Adipocyte (in vitro differentiated cells): ENCODE measurements around the gene MT1B.
"Not testable (repeated sequence)": the region's sequence is repeated elsewhere in the genome, so short reads cannot be mapped to it uniquely, and the experiment has no call there.

Experiments used
- DNase-seq: peaks from one replicate; pipeline ENCODE4 v3.0.0-alpha.2; 2015; ENCODE audit warnings: low read depth
- H3K27me3 ChIP-seq: replicated peaks from 2 replicates; pipeline ENCODE4 v1.7.0; 2013; ENCODE audit warnings: mild to moderate bottlenecking, low read length, moderate library complexity; ENCODE audit not compliant: control insufficient read depth, insufficient read depth
- H3K36me3 ChIP-seq: 2 replicates; pipeline ENCODE4 v1.7.0; 2013; ENCODE audit warnings: low read length, mild to moderate bottlenecking, moderate library complexity; ENCODE audit not compliant: control insufficient read depth, insufficient read depth, severe bottlenecking
- H3K4me1 ChIP-seq: 2 replicates; pipeline ENCODE4 v1.7.0; 2013; ENCODE audit warnings: mild to moderate bottlenecking, low read length, moderate library complexity; ENCODE audit not compliant: control insufficient read depth, insufficient read depth
- H3K4me3 ChIP-seq: 2 replicates; pipeline ENCODE4 v1.7.0; 2013; ENCODE audit warnings: mild to moderate bottlenecking, low read length, moderate library complexity
- H3K9ac ChIP-seq: 2 replicates; pipeline ENCODE4 v1.7.0; 2013; ENCODE audit warnings: mild to moderate bottlenecking, low read length, moderate library complexity
- H3K9me3 ChIP-seq: 2 replicates; pipeline ENCODE4 v1.7.0; 2013; ENCODE audit warnings: mild to moderate bottlenecking, low read length, moderate library complexity; ENCODE audit not compliant: control insufficient read depth

Gene MT1B

DNA sequence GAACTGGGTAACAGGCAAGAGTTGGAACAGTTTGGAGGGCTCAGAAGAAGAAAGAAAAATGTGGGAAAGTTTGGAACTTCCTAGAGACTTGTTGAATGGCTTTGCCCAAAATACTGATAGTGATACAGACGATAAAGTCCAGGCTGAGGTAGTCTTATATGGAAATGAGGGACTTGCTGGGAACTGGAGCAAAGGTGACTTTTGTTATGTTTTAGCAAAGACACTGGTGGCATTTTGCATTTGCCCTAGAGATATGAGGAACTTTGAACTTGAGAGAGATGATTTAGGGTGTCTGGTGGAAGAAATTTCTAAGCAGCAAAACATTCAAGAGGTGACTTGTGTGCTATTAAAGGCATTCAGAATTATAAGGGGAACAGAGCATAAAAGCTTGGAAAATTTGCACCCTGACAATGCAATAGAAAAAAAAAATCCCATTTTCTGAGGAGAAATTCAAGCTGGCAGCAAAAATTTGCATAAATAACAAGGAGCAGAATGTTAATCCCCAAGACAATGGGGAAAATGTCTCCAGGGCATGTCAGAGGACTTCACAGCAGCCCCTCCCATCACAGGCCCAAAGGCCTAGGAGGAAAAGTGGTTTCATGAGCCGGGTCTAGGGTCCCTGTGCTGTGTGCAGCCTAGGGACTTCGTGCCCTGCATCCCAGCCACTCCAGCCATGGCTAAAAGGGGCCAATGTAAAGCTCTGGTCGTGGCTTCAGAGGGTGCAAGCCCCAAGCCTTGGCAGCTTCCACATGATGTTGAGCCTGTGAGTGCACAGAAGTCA lies 29.8 kb upstream of the MT1B start:
- not testable (repeated sequence) for H3K9ac ChIP-seq, H3K4me3 ChIP-seq, DNase-seq, H3K27me3 ChIP-seq, H3K9me3 ChIP-seq, H3K36me3 ChIP-seq
- peaks cover 28% of the 10 kb centered on the region for H3K4me1 ChIP-seq

DNA sequence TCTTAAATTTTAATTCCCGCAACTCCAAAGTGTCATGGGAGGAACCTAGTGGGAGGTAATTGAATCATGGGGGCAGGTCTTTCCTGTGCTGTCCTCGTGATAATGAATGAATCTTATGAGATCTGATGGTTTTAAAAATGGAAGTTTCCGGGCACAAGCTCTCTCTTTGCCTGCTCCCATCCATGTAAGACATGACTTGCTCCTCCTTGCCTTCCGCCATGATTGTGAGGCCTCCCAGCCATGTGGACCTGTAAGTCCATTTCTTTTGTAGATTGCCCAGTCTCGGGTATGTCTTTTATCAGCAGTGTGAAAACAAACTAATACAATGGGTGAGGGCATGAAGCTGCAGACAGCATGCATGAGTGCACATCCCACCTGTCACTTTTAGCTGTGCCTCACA lies 28.5 kb upstream of the MT1B start:
- not testable (repeated sequence) for H3K36me3 ChIP-seq, H3K27me3 ChIP-seq, H3K9me3 ChIP-seq, DNase-seq, H3K9ac ChIP-seq, H3K4me3 ChIP-seq
- peaks cover 22% of the 10 kb centered on the region for H3K4me1 ChIP-seq

- H3K36me3 ChIP-seq, result no peaks in the 10 kb centered on the region
- H3K27me3 ChIP-seq, result no peaks in the 10 kb centered on the region
- no peak overlapping the region for H3K4me3 ChIP-seq
- DNase-seq, result no peak
- H3K4me1 ChIP-seq, result peaks cover 22% of the 10 kb centered on the region
- H3K9ac ChIP-seq, result no peak overlapping the region
- H3K9me3 ChIP-seq, result no peaks in the 10 kb centered on the region
Measured at GRCh38 chr16:56623637-56624036, 28.0 kb upstream of the MT1B start.

DNA sequence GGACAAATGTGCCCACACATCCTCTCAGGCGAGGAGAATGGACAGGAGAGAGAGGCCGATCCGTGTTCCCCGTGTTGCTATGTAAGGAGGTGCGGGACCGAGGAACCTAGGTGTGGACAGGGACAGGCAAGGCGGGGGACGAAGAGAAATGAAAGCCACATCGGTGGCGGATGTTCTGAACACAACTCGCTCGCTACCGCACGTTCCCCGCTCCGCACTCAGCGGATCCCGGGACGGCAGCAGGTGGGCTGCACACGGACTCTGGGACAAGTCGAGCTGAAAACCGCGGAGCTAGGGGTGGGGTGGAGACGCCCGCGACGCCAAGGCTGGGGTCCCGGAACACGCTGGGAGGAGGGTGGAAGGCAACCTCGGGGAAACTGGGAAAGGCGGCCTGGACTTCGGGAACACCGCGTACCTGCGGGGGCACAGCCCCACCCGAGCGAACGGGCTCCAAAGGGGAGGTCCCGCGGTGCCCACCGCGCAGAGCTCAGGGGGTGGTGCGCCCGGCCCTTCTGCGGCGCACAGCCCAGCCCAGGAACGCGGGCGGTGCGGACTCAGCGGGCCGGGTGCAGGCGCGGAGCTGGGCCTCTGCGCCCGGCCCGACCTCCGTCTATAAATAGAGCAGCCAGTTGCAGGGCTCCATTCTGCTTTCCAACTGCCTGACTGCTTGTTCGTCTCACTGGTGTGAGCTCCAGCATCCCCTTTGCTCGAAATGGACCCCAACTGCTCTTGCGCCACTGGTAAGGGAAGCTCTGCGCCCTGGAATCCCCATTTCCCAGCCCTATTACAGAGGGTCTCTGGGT lies 26.3 kb upstream of the MT1B start, which contains the start of gene MT1E:
TSS of gene MT1E (plus strand) at position 642 of the 803 bp plus-strand sequence. CDS start at position 713, 71 bp downstream.
- Histone ChIP-seq H3K36me3 (no peaks in the 10 kb centered on the region), H3K4me1 (peaks cover 22% of the 10 kb centered on the region), H3K9ac (peak within 1 kb of the TSS; percentile 98), H3K4me3 (peak within 1 kb of the TSS; percentile 92), H3K27me3 (no peaks in the 10 kb centered on the region), H3K9me3 (no peaks in the 10 kb centered on the region)
- DNase-seq, result peak; percentile 76

GRCh38 chr16:56625943-56626654 lies 25.6 kb upstream of the MT1B start:
- peak; percentile 49 for DNase-seq
- Histone ChIP-seq H3K9ac (peak overlapping the region; percentile 98), H3K4me3 (peak overlapping the region; percentile 92), H3K4me1 (peaks cover 22% of the 10 kb centered on the region), H3K36me3 (no peaks in the 10 kb centered on the region), H3K9me3 (no peaks in the 10 kb centered on the region), H3K27me3 (no peaks in the 10 kb centered on the region)

DNA sequence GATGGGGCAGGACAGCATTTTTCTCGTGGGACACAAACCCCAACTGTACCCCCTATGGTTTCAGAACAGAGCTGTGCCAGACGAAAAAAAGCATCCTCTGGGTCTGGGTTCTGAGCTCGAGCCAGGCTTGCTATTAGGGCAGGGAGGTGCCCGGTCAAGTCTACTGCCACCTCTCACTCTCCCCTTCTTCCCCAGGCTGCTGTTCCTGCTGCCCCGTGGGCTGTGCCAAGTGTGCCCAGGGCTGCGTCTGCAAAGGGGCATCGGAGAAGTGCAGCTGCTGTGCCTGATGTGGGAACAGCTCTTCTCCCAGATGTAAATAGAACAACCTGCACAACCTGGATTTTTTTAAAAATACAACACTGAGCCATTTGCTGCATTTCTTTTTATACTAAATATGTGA lies 25.0 kb upstream of the MT1B start:
- H3K27me3 ChIP-seq, result no peaks in the 10 kb centered on the region
- no peak for DNase-seq
- peak overlapping the region; percentile 98 for H3K9ac ChIP-seq
- H3K4me1 ChIP-seq, result peaks cover 22% of the 10 kb centered on the region
- H3K36me3 ChIP-seq, result no peaks in the 10 kb centered on the region
- H3K9me3 ChIP-seq, result no peaks in the 10 kb centered on the region
- H3K4me3 ChIP-seq, result peak overlapping the region; percentile 92

- no peaks in the 10 kb centered on the region for H3K27me3 ChIP-seq
- H3K9ac ChIP-seq, result no peak overlapping the region
- DNase-seq, result no peak
- no peaks in the 10 kb centered on the region for H3K9me3 ChIP-seq
- H3K4me1 ChIP-seq, result peaks cover 29% of the 10 kb centered on the region
- H3K36me3 ChIP-seq, result no peaks in the 10 kb centered on the region
- H3K4me3 ChIP-seq, result no peak overlapping the region
Measured at GRCh38 chr16:56628486-56629350, 23.0 kb upstream of the MT1B start.

DNA sequence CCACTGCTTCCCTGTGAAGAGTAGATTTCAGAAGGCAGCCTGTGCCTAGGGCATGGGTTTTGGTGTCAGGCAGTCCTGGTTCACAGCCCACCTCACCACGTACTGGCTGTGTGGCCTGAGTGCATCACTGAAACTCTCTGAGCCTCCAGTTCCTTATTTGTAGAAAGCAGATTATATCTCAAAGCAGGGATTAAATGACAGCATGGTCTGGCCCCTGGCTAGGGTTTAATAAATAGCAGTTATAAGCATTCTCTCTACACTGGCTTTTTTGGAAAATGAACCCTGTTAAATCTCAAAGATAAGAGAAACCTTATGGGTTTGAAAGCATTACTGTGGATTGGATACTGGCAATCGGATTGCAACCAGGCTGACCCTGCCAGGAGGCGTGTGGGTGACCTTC lies 22.2 kb upstream of the MT1B start:
- Histone ChIP-seq H3K27me3 (no peaks in the 10 kb centered on the region), H3K9ac (no peak overlapping the region), H3K4me1 (peaks cover 29% of the 10 kb centered on the region), H3K36me3 (no peaks in the 10 kb centered on the region), H3K9me3 (no peaks in the 10 kb centered on the region), H3K4me3 (no peak overlapping the region)
- DNase-seq, result no peak

GRCh38 chr16:56630134-56630533 lies 21.6 kb upstream of the MT1B start:
- no peak overlapping the region for H3K9ac ChIP-seq
- H3K4me1 ChIP-seq, result peaks cover 23% of the 10 kb centered on the region
- H3K27me3 ChIP-seq, result no peaks in the 10 kb centered on the region

DNA sequence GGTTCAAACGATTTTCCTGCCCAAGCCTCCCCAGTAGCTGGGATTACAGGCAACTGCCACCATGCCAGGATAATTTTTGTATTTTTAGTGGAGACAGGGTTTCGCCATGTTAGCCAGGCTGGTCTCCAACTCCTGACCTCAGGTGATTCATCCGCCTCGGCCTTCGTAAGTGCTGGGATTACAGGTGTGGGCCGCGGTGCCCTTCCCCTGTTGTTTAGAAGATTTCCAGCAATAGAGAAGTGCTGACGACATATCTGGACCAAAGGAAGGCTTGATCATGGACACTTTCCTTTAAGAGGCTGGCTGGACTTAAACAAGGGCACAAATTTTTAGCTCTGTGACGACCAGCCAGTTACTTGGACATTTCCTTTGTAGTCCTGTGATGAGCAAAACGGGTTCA lies 20.5 kb upstream of the MT1B start:
- DNase-seq, result no peak
- Histone ChIP-seq H3K4me3 (no peak overlapping the region), H3K27me3 (no peaks in the 10 kb centered on the region), H3K4me1 (peaks cover 17% of the 10 kb centered on the region), H3K9me3 (no peaks in the 10 kb centered on the region), H3K9ac (no peak overlapping the region), H3K36me3 (no peaks in the 10 kb centered on the region)

More at GRCh38 chr16:56630134-56630533, 21.6 kb upstream of the MT1B start:
- H3K4me3 ChIP-seq, result no peak overlapping the region
- H3K9me3 ChIP-seq, result no peaks in the 10 kb centered on the region
- no peaks in the 10 kb centered on the region for H3K36me3 ChIP-seq
- no peak for DNase-seq
